Melanocyte of skin (primary cell): ENCODE data around the gene KRTCAP3. TPM values are rescaled to one million over a fixed set of nuclear protein-coding genes. Genes with fewer than 3 reads are reported as not detected.

Source experiments
- small RNA-seq, 2 donors: library from RNA; depleted of rRNA; stranded (forward); fragments of <200 nt; gene quantifications; one replicate each; pipeline ENCODE3, GENCODE V24; 2012
- total RNA-seq, 2 donors: library from RNA; depleted of rRNA; stranded (reverse); fragments of >200 nt; gene quantifications; 2 replicates each; pipeline ENCODE4 v1.2.3, GENCODE V29; 2012

Gene KRTCAP3, protein sequence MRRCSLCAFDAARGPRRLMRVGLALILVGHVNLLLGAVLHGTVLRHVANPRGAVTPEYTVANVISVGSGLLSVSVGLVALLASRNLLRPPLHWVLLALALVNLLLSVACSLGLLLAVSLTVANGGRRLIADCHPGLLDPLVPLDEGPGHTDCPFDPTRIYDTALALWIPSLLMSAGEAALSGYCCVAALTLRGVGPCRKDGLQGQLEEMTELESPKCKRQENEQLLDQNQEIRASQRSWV
- total RNA-seq = not detected

DNA sequence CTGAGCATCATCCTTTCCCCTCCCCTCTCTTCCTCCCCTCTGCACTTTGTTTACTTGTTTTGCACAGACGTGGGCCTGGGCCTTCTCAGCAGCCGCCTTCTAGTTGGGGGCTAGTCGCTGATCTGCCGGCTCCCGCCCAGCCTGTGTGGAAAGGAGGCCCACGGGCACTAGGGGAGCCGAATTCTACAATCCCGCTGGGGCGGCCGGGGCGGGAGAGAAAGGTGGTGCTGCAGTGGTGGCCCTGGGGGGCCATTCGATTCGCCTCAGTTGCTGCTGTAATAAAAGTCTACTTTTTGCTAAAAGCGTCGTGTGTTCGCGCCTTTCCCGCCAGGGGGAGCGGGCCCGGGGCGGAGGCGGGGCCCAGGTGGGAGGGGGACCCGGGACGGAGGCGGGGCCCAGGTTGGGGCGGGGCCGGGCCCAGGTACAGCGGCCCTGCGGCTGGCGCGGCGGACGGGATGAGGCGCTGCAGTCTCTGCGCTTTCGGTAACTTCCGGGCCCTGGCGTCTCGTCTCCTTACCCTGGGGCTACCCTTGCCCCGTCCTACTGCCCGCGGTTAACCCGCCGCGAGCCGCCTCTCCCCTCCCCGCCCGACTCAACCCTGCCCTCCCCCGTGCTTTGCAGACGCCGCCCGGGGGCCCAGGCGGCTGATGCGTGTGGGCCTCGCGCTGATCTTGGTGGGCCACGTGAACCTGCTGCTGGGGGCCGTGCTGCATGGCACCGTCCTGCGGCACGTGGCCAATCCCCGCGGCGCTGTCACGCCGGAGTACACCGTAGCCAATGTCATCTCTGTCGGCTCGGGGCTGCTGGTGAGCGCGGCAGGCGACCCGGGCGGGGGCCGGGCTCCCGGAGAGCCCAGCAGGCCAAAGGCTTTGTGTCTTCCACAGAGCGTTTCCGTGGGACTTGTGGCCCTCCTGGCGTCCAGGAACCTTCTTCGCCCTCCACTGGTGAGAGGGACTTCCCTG lies at the start of gene KRTCAP3:
Gene KRTCAP3 (plus strand): TSS at position 424 of the 962 bp plus-strand sequence. CDS start 32 bp downstream, at position 456.

DNA sequence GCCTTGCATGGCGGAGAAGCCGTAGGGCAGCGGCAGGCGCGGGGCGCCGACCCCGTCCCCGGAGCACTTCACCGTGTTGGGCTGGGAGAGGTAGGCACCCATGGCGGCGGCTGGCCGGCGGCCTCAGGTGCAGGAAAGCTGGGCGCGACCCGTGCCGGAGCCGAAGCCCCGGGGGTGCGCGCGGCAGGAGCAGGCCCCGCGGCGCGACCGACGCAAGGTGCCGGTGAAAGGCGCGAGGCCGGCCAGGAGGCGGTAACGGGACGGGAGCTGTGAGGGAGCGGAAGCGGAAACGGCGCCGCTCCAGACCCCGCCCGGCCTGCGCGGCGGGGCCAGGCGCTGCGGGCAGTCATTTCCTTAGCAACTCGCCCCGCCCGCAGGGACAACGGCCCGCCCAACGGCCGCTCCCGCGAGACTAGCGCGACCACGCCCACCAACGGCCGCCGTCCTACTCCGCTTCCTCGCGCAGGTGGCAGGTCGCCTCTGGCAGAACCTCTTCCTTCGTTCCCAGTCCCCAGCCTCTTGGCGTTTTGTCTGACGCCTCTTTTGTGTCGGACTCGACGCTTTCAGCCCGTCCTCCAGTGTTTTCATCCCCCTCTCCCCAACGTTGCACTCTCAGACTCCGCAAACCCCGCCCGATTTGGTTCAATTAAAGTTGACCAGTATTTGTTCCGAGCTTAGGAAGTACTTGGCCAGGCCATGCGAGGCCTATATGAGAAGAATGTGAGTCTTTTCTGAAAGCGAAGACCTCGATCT lies 32.7 kb upstream of the KRTCAP3 start, which contains the start of gene PPM1G:
Gene PPM1G (minus strand): TSS at position 271 of the 753 bp plus-strand sequence. CDS start 169 bp downstream, at position 102.

DNA sequence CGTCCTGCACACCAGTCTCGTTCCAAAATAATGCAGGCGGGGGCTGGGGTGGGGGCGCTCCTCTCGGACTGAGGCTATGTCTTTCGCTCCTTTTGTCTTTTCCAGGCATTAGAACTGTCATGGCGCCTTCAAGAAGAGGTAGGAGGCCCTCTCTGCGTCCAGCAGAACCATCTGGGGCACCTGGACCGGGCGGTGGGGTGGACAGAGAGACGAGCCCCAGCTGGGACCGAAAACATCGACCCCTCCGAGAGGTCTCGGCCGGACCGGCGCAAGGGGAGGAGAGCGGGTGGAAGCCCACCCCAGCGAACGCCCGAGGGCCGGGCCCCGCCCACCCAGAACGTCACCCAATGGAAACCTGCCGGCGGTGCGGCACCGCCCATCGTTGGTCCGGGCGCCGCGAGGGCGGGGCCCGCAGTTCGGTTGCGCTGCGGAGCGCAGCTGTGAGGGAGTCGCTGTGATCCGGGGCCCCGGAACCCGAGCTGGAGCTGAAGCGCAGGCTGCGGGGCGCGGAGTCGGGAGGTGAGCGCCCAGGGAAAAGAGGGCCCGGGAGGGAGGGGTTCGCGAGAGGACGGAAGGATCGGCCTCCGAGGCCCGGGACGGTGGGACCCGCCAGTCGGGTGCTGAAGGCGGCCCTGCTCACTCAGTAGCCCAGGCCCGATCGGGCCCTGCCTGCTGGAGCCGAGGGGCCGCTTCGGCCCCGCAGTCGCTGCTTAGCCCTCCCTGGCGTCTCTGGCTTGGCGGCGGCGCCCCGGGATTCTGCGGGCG lies 13.8 kb upstream of the KRTCAP3 start, which contains the start of gene NRBP1:
Gene NRBP1 (plus strand): TSS at position 419 of the 765 bp plus-strand sequence. CDS start 4,643 bp downstream, outside the sequence.

DNA sequence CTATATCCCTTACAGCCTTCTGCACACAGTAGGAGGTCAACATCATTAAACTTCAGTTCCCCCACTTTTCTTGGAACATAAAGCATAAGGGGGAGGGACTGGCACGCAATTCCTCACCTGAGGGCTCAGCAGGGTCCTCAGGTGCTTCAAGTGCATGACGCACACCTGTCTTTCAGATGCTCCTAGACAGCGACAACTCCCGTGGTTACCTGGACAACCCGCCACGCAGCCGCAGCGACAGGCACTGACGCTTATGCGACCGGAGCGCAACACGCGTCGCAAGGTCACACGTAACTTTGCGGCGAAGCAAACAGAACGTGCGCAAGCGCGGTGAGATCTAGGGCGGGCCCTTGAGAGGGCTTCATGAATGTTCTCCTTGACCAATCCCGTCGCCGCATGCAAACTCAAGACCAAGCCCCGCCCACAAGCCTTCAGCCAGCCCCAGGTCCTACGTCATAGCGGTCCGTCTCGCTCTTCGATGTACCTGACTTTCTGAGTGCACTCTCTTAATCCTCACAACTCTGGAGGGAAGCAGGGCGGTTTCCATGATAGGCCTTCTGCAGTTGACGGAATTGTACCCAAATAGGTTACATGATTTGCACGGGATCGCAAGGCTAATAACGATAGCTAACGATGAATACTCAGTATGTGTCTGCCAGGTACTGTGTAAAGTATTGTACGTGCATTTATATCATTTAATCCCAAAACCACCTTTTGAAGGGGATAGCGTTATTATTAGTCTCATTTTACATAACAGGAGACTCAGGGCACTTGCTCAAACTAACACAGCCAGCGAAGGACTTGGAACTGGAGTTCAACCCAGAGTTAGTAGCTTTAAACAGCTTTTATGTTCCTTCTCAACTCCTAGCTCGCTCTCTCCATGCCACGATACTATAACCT lies 47.6 kb downstream of the KRTCAP3 start, which contains the start of gene IFT172:
Gene IFT172 (minus strand): TSS at position 246 of the 900 bp plus-strand sequence. CDS start 90 bp downstream, at position 156.

Small RNA genes within 50 kb of the gene (small RNA-seq; reads per million reads assigned to genes)
- 0 reads per million in 2 donors for gene RNU6-986P

Other genes with a start within 250 kb of the KRTCAP3 start
- gene ATRAID, start 230.3 kb upstream of the KRTCAP3 start, total RNA-seq = 100 to 1,000 TPM; 150 to 212 TPM
- 10 to 100 TPM; 35.8 to 87.9 TPM for gene SLC5A6, start 230.1 kb upstream of the KRTCAP3 start, total RNA-seq
- gene CAD, start 225.0 kb upstream of the KRTCAP3 start, total RNA-seq = 10 to 100 TPM; 23.7 to 41.3 TPM
- gene SLC30A3, start 179.3 kb upstream of the KRTCAP3 start, total RNA-seq = under 1 TPM in 1 of 2 donors, not detected in 1; 0.34 TPM
- not detected for gene DNAJC5G, start 166.9 kb upstream of the KRTCAP3 start, total RNA-seq
- gene TRIM54, start 160.0 kb upstream of the KRTCAP3 start, total RNA-seq = not detected
- 1 to 10 TPM in 1 of 2 donors, under 1 TPM in 1; 0.67 to 2.1 TPM for gene UCN, start 133.9 kb upstream of the KRTCAP3 start, total RNA-seq
- gene MPV17, start 119.3 kb upstream of the KRTCAP3 start, total RNA-seq = 100 to 1,000 TPM in 1 of 2 donors, 10 to 100 TPM in 1; 88.2 to 118 TPM
- 10 to 100 TPM; 45.1 to 57.6 TPM for gene GTF3C2, start 85.6 kb upstream of the KRTCAP3 start, total RNA-seq
- gene EIF2B4, start 72.0 kb upstream of the KRTCAP3 start, total RNA-seq = 10 to 100 TPM; 25.5 to 28.6 TPM
- 100 to 1,000 TPM; 109 to 136 TPM for gene SNX17, start 71.8 kb upstream of the KRTCAP3 start, total RNA-seq
- gene ZNF513, start 61.6 kb upstream of the KRTCAP3 start, total RNA-seq = 1 to 10 TPM; 6.9 to 9.0 TPM
- 10 to 100 TPM; 48.9 to 98.6 TPM for gene PPM1G, start 32.8 kb upstream of the KRTCAP3 start, total RNA-seq
- 10 to 100 TPM; 89.9 to 95.3 TPM for gene NRBP1, start 13.8 kb upstream of the KRTCAP3 start, total RNA-seq
- gene IFT172, start 47.4 kb downstream of the KRTCAP3 start, total RNA-seq = 10 to 100 TPM; 16.0 to 22.4 TPM
- 1 to 10 TPM in 1 of 2 donors, under 1 TPM in 1; 0.33 to 2.1 TPM for gene FNDC4, start 52.8 kb downstream of the KRTCAP3 start, total RNA-seq
- not detected for gene GCKR, start 54.5 kb downstream of the KRTCAP3 start, total RNA-seq
- 10 to 100 TPM; 17.6 to 26.0 TPM for gene ZNF512, start 140.7 kb downstream of the KRTCAP3 start, total RNA-seq
- 1 to 10 TPM; 1.3 to 2.1 TPM for gene CCDC121, start 186.6 kb downstream of the KRTCAP3 start, total RNA-seq
- 10 to 100 TPM; 25.1 to 38.6 TPM for gene GPN1, start 186.7 kb downstream of the KRTCAP3 start, total RNA-seq
- gene SUPT7L, start 221.2 kb downstream of the KRTCAP3 start, total RNA-seq = 10 to 100 TPM; 35.0 to 44.7 TPM
- 10 to 100 TPM; 27.6 to 33.0 TPM for gene SLC4A1AP, start 221.5 kb downstream of the KRTCAP3 start, total RNA-seq